GM12801 (cell line): ENCODE measurements around the gene CBS.

Source experiments
- CTCF ChIP-seq: IDR thresholded peaks from one replicate; pipeline ENCODE4 v1.5.1; 2011; ENCODE audit warnings: control low read depth; ENCODE audit not compliant: insufficient read length; ENCODE audit errors: extremely low read depth

The CBS gene

GRCh38 chr21:43020177-43020576 lies 55.5 kb downstream of the CBS start:
- TF ChIP-seq CTCF: no peak

- no peak for TF ChIP-seq CTCF
Measured at GRCh38 chr21:43018519-43018918, 57.1 kb downstream of the CBS start.

GRCh38 chr21:43016728-43017127 lies 58.9 kb downstream of the CBS start:
- no peak for TF ChIP-seq CTCF

- no peak for TF ChIP-seq CTCF
Measured at GRCh38 chr21:43015906-43016540, 59.6 kb downstream of the CBS start.

GRCh38 chr21:43012596-43012995 lies 63.0 kb downstream of the CBS start:
- TF ChIP-seq CTCF: no peak

GRCh38 chr21:43006874-43007208 lies 68.8 kb downstream of the CBS start:
- TF ChIP-seq CTCF: no peak

GRCh38 chr21:43005635-43006034 lies 70.0 kb downstream of the CBS start:
- no peak for TF ChIP-seq CTCF

GRCh38 chr21:43004926-43005325 lies 70.7 kb downstream of the CBS start:
- no peak for TF ChIP-seq CTCF
